GM20431 (cell line): ENCODE results near the gene IGLL1.
"Not testable (repeated sequence)": the region's sequence is repeated elsewhere in the genome, so short reads cannot be mapped to it uniquely, and the experiment has no call there.

Experiments
- in situ Hi-C: fragments of 300-500 bp; cut with MseI, MboI; formaldehyde crosslinking; loops from one replicate; pipeline ENCODE4 v1.15.0; 2020; ENCODE audit warnings: low sequenced_read_pairs; ENCODE audit not compliant: unreplicated experiment

IGLL1 gene

DNA sequence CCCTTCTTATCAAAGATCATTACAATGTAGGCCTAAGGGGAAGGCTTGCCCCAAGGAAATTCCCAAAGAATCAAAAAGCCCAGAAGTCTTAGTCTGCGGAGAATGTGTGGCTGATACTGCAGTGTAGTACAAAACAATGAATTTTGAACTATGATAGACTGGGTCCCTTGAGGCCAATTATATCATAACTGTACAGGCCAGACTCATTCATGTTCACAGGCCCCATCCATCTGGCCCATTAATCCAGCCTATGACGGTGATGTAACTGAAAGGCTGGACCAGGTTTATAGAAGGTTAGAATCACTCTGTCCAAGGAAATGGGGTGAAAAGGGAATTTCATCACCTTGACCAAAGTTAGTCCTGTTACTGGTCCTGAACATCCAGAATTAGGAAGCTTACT is 35.2 kb downstream of the IGLL1 start:
- in situ Hi-C loops: no loop called here

DNA sequence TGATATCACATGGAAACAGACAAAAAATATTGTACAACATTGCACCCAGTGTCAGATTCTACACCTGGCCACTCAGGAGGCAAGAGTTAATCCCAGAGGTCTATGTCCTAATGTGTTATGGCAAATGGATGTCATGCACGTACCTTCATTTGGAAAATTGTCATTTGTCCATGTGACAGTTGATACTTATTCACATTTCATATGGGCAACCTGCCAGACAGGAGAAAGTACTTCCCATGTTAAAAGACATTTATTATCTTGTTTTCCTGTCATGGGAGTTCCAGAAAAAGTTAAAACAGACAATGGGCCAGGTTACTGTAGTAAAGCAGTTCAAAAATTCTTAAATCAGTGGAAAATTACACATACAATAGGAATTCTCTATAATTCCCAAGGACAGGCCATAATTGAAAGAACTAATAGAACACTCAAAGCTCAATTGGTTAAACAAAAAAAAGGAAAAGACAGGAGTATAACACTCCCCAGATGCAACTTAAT is 36.5 kb downstream of the IGLL1 start:
- in situ Hi-C loops: not testable (repeated sequence)

DNA sequence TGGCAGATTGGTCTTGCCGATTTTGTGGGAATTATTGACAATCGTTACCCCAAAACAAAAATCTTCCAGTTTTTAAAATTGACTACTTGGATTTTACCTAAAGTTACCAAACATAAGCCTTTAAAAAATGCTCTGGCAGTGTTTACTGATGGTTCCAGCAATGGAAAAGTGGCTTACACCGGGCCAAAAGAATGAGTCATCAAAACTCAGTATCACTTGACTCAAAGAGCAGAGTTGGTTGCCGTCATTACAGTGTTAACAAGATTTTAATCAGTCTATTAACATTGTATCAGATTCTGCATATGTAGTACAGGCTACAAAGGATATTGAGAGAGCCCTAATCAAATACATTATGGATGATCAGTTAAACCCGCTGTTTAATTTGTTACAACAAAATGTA is 37.2 kb downstream of the IGLL1 start:
- in situ Hi-C loops: no loop called here

DNA sequence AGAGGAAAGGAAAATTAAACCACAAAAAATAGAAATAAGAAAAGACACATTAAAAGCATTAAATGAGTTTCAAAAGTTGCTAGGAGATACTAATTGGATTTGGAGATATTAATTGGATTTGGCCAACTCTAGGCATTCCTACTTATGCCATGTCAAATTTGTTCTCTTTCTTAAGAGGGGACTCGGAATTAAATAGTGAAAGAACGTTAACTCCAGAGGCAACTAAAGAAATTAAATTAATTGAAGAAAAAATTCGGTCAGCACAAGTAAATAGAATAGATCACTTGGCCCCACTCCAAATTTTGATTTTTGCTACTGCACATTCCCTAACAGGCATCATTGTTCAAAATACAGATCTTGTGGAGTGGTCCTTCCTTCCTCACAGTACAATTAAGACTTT is 37.7 kb downstream of the IGLL1 start:
- in situ Hi-C loops: not testable (repeated sequence)

DNA sequence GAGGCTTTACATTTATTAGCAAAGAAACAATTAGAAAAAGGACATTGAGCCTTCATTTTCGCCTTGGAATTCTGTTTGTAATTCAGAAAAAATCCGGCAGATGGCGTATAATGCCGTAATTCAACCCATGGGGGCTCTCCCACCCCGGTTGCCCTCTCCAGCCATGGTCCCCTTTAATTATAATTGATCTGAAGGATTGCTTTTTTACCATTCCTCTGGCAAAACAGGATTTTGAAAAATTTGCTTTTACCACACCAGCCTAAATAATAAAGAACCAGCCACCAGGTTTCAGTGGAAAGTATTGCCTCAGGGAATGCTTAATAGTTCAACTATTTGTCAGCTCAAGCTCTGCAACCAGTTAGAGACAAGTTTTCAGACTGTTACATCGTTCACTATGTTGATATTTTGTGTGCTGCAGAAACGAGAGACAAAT is 38.2 kb downstream of the IGLL1 start:
- in situ Hi-C loops: not testable (repeated sequence)

DNA sequence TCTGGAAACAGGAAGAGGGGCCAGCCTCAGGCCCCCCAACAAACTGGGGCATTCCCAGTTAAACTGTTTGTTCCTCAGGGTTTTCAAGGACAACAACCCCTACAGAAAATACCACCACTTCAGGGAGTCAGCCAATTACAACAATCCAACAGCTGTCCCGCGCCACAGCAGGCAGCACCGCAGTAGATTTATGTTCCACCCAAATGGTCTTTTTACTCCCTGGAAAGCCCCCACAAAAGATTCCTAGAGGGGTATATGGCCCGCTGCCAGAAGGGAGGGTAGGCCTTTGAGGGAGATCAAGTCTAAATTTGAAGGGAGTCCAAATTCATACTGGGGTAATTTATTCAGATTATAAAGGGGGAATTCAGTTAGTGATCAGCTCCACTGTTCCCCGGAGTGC is 39.3 kb downstream of the IGLL1 start:
- in situ Hi-C loops: not testable (repeated sequence)

DNA sequence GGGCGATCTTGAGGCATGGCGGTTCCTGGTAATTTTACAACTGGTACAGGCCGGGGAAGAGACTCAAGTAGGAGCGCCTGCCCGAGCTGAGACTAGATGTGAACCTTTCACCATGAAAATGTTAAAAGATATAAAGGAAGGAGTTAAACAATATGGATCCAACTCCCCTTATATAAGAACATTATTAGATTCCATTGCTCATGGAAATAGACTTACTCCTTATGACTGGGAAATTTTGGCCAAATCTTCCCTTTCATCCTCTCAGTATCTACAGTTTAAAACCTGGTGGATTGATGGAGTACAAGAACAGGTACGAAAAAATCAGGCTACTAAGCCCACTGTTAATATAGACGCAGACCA is 40.3 kb downstream of the IGLL1 start:
- in situ Hi-C loops: not testable (repeated sequence)

DNA sequence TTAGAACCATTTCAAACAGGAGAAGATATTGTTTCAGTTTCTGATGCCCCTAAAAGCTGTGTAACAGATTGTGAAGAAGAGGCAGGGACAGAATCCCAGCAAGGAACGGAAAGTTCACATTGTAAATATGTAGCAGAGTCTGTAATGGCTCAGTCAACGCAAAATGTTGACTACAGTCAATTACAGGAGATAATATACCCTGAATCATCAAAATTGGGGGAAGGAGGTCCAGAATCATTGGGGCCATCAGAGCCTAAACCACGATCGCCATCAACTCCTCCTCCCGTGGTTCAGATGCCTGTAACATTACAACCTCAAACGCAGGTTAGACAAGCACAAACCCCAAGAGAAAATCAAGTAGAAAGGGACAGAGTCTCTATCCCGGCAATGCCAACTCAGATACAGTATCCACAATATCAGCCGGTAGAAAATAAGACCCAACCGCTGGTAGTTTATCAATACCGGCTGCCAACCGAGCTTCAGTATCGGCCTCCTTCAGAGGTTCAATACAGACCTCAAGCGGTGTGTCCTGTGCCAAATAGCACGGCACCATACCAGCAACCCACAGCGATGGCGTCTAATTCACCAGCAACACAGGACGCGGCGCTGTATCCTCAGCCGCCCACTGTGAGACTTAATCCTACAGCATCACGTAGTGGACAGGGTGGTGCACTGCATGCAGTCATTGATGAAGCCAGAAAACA is 40.8 kb downstream of the IGLL1 start:
- in situ Hi-C loops: no loop called here

DNA sequence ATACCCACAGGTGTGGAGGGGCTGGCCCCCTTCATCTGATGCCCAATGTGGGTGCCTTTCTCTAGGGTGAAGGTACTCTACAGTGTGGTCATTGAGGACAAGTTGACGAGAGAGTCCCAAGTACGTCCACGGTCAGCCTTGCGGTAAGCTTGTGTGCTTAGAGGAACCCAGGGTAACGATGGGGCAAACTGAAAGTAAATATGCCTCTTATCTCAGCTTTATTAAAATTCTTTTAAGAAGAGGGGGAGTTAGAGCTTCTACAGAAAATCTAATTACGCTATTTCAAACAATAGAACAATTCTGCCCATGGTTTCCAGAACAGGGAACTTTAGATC is 41.4 kb downstream of the IGLL1 start:
- in situ Hi-C loops: not testable (repeated sequence)

DNA sequence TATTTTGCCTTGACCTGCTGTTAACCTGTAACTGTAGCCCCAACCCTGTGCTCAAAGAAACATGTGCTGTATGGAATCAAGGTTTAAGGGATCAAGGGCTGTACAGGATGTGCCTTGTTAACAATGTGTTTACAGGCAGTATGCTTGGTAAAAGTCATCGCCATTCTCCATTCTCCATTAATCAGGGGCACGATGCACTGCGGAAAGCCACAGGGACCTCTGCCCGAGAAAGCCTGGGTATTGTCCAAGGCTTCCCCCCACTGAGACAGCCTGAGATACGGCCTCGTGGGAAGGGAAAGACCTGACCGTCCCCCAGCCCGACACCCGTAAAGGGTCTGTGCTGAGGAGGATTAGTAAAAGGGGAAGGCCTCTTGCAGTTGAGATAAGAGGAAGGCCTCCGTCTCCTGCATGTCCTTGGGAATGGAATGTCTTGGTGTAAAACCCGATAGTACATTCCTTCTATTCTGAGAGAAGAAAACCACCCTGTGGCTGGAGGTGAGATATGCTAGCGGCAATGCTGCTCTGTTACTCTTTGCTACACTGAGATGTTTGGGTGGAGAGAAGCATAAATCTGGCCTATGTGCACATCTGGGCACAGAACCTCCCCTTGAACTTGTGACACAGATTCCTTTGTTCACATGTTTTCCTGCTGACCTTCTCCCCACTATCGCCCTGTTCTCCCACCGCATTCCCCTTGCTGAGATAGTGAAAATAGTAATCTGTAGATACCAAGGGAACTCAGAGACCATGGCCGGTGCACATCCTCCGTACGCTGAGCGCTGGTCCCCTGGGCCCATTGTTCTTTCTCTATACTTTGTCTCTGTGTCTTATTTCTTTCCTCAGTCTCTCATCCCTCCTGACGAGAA is 42.0 kb downstream of the IGLL1 start:
- in situ Hi-C loops: not testable (repeated sequence)

DNA sequence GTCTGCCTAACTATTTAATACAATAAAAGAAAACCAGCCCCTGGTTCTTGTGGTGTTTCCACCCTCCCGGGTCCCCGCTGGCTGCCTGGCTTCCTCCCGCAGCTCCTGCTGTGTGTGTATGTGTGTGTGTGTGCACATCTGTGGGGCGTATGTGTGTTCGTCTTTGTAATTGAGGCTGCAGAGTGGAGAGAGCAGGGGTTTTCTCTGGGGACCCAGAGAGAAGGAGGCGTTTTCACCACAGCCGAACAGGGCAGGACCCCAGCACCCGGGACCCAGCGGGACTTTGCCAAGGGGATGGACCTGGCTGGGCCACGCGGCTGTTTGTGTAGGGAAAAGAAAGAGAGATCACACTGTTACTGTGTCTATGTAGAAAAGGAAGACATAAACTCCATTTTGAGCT is 42.7 kb downstream of the IGLL1 start:
- in situ Hi-C loops: no loop called here

DNA sequence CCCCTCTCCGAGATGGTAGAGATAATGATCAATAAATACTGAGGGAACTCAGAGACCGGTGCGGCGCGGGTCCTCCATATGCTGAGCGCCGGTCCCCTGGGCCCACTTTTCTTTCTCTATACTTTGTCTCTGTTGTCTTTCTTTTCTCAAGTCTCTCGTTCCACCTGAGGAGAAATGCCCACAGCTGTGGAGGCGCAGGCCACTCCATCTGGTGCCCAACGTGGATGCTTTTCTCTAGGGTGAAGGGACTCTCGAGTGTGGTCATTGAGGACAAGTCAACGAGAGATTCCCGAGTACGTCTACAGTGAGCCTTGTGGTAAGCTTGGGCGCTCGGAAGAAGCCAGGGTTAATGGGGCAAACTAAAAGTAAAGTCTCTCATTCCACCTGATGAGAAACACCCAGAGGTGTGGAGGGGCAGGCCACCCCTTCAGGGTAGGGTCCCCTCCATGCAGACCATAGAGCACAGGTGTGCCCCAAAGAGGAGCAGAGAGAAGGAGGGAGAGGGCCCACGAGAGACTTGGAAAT is 43.2 kb downstream of the IGLL1 start:
- in situ Hi-C loops: no loop called here

DNA sequence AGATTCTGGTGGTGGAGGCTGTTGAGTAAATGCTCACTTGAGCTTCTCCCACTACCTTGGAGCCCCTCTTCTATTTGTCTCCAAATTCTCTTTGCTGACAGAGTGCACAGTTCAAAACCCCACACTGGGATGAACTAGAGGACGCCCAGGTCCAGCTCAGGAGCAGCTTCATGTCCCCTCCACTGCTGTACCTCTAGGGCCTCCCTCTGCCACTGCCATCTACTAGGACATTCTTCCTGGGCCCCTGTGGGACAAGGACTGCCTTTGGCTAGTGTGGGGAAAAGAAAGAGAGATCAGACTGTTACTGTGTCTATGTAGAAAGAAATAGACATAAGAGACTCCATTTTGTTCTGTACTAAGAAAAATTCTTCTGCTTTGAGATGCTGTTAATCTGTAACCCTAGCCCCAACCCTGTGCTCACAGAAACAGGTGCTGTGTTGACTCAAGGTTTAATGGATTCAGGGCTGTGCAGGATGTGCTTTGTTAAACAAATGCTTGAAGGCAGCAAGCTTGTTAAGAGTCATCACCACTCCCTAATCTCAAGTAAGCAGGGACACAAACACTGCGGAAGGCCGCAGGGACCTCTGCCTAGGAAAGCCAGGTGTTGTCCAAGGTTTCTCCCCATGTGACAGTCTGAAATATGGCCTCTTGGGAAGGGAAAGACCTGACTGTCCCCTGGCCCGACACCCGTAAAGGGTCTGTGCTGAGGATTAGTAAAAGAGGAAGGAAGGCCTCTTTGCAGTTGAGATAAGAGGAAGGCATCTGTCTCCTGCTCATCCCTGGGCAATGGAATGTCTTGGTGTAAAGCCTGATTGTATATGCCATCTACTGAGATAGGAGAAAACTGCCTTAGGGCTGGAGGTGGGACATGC is 44.1 kb downstream of the IGLL1 start:
- in situ Hi-C loops: not testable (repeated sequence)

DNA sequence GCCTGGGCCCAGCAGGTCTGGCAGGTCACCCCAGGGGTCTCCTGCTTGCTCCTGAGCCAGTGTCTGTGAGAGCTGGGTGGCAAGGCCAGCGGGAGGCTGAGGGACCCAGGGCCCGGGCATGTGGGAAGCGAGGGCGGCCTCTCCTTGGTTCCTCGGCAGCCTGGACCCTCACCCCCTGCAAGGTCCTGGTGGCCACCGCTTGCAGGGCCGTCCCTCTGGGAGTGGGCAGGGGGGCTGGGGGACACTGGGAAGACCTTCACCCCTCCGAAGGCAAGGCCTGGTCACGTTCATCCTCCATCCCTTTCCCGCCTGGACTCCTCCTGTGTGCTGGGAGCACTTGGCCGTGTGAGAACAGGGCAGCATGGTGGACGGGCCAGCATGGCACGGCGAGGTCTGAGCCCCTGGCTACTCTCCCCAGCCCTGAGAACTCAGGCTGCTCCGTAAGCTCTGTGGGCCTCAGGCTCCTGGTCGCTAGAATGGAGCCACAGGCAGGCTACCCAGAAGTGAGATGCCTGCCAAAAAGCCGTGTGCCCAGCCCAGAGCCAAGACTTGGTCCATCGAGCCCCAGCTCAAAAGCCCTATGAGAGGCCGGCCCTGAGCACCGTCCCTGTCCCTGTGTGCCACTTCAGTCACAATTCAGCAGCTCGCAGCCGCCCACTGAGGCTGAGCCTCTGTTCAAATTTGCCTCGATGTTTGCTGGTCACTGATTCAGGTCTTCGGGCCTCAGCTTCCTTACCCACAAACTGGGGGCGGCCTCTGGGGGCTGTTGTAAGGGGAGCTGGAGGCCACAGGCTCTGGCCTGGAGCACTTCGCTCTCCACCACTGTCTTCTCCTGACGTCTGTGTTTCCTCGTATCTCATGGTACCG is 45.0 kb downstream of the IGLL1 start:
- in situ Hi-C loops: no loop called here

DNA sequence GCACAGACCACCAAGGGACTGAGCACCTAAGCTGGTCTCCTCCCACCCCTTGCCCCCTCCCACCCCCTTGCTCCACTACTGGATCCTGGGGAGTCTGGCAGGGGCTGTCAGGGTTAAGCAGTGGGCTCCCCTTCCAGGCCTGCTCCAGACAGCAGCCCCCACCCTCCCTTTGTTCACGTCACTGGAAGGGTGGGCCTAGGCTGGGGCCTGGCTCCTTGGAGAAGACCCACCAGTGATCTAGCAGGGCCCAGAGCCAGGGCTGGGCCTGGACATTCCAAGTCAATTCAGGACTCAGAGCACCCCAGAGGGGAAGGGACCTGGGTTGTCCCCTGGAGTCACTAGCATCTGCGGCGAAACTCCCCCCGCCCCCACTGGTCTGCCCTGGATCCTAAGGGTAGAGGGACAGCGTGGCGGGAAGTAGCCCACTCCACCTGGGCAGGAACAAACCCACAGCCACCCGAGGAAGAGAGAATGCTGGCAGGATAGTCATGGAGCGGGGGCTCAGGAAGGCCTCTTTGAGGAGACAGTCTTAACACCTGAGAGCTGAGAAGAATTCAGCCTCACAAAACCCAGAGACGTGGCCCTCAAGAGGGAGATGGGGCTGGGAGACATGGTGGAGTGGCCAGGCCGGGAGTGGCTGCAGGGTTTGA is 45.8 kb downstream of the IGLL1 start:
- in situ Hi-C loops: no loop called here

DNA sequence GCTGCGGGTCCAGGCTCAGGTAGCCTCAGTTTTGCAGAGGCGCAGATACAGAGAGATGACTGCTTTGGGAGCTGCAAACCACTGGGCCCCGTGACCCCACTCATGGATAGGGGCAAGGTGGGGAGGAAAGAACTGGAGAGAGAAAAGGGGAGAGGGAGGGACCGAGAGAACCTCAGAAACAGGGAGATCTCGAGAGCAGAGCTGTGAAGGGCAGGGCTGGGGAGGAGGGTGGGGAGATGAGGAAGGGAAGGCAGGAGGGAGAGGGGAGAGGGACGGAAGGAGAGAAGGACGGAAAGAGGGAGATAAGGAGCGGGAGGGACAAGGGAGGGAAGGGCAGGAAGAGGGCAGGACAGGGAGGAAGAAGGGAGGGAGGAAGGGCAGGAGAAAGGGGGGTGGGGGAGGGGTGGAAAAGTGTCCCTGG is 46.3 kb downstream of the IGLL1 start:
- in situ Hi-C loops: no loop called here

DNA sequence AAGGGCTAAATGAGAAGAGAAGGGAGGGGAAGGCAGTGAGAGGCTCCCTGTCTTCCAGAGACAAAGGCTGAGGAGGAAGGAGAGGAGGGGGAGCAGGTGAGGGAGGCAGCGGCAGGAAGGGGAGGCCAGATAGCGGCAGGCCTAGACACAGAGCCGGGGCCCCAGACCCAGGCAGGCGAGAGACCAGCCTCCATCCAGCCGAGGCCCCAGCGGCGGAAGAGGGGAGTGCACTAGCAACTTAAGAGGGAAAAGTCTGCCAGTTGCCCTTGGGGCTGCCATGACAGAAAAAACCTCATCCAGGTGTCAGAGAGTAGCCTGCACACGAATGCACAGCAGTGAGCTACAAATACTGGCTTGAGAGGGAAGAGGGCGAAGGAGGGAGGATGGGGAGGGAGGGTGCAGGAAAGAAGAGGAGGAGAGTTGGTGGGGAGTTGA is 46.7 kb downstream of the IGLL1 start:
- in situ Hi-C loops: no loop called here

DNA sequence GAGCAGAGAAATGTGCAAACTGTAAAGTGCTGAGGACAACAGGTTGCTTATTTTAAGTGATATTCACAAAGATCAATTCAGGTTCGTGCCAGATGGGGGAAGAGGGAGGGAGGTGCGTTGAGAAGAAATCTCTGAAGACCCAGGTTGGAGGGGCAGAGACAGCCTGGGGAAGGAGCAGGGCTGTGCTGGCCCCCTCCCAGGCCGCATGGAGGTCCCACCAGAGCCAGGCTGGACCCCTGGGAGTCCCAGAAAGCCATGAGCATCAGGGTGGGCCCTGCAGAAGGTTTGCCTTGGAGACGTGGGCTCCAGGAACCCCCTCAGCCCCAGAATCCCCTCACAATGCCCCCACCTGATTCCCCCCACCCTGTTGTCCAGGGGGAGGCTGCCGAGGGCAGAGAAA is 47.4 kb downstream of the IGLL1 start:
- in situ Hi-C loops: no loop called here
